HG03457 (cell line): ENCODE measurements around the gene SULT1B1.

Experiments used
- ATAC-seq: cut with Tn5 transposase; IDR thresholded peaks from one replicate; pipeline ENCODE4 v1.9.1; 2021; ENCODE audit warnings: moderate number of reproducible peaks; ENCODE audit not compliant: unreplicated experiment

The SULT1B1 gene

DNA sequence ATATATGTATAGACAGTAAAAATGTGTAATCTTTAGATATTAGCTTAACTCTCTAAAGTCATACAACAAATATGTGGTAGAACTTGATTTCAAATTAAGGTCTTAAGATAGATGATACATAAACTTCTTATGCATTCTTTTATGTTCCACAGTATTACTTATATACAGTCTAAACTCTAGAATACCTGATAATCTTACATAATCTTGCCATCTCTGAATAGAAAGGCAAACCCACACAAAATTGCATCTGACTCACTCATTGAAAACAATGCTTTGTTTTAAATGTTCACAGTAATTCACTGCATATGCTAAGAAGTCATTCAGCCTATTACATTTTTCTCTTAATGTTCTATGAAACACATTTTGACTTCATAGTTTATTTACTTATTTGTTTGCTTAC, 10.1 kb downstream of the SULT1B1 start:
- ATAC-seq, result no peak

DNA sequence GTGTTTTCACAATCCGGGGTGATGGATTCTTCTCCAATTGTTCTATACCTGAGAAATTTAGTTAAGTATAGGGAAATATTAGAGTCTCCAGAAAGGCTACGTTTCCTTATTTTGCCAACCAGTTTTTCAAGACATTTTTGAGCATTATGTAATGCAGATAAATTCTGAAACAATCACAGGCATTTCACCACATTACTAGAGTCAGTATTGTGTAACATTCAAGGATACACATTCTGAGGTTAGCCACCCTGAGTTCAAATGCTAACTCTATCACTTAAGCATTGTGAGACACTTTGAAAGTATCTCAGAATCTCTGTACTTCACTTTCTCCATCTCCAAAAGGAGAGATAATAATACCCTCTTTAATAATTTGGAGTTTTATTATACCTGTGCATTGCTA, 10.6 kb downstream of the SULT1B1 start:
- ATAC-seq, result no peak

DNA sequence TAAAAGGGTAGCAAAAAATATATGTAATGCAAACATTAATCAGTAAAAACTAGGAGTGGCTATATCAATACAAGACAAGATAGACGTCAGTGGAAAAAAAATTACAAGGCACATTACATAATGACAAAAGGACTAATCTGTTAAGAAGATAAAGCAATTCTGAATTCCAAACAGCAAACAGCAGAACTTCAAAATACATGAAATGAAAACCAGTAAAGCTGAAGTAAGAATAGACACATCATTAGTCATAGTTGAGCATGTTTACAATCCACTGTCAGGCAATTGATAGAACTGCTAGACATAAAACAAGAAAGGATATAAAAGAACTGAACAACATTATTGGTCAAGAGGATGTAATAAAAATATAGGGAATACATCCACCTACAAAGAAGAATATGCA, 12.2 kb downstream of the SULT1B1 start:
- ATAC-seq, result no peak

DNA sequence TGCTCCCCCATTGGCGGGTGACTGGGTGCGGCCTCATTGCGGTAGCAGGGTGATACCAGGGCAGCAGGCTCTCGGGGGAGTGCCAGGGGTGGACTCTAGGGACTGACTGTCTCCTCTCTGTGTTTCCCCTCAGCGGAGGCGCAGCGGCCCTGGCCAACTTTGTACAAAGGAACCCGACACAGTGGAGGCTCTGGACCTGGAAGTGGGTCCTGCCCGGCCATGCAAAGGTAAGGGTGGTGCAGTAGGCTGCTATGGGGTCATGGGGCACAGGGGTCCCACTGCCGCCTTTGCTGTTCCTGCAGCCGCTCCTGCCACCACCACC, 16.3 kb downstream of the SULT1B1 start:
- no peak for ATAC-seq

DNA sequence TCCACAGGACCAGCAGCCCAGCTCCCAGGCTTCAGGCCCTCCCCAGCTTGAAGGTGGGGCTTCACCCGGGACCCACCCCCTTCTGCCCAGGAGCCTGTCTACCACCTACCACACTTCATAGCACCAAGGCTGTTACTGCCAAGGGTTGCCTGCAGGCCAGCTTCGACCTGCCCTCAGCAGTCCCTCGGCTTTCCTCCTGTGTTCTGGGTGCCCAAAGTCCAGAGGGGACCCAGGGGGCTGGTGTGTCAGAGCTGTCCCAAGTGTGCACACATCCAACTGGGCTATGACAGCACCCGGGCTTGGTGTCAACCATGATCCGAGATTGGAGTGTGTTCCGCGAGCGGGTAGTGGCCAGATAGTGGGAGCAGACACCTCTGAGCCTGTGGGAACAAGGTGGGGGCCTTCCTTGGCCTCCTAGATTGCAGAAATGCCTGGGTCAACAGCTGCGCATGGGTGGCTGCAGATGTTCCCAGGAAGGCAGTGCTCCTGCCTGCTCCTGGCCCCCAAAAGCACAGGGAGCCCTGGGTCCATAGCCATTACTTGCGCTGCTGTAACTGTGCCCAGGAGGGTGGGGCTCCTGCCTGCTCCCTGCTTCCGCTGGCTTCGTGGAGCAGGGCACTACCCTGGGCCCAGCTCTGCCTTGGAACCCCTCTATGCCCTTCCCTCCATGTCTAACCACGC, 16.8 kb downstream of the SULT1B1 start:
- no peak for ATAC-seq

DNA sequence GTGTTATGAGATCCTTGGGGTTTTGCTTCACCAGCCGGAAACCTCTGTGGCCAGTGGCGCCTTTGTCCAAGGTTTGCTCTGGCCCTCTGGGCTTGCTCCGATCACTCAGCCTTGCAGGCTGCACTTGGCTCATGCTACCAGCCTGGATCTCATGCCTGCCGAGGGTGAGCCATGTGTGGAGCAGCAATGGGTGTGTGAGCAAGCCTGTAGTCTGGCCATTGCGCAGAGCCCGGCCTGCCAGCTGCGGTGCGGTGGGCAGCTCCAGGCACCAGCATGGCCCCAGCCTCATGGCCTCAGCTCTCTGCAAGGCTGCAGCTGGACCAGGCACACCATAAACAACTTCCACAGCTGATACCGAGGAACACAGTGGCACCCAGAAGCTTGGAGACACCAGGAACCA, 17.8 kb downstream of the SULT1B1 start:
- no peak for ATAC-seq

DNA sequence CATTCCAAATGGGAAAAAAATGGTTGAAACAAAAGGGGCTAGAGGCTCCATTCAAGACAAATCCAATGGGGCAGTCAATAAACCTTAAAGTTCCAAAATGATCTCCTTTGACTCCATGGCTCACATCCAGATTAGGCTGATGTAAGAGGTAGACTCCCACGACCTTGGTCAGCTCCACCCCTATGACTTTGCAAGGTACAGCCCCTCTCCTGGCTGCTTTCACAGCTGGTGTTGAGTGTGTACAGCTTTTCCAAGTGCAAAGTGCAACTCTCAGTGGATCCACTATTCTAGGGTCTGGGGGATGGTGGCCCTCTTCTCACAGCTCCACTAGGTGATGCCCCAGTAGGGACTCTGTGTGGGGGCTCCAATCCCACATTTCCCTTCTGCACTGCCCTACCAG, 21.5 kb downstream of the SULT1B1 start:
- no peak for ATAC-seq

DNA sequence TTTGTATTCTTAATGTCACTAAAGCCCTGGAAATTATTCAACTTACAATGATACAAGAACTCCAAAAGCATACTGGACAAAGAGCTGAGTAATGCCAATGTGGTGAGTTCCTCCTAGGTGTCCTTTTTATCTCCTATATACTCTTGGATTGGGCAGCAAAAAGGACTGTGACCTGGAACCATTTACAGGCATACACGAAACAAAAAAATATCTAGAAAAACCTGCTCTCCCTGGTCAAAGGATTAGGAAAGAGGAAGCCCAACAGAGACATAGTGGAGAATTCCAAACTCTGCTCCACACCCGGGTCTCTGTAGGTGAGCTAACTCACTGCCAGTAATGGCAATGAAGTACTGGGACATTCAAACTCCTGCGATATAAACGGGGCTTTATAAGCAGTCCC, 25.3 kb downstream of the SULT1B1 start:
- ATAC-seq, result no peak

DNA sequence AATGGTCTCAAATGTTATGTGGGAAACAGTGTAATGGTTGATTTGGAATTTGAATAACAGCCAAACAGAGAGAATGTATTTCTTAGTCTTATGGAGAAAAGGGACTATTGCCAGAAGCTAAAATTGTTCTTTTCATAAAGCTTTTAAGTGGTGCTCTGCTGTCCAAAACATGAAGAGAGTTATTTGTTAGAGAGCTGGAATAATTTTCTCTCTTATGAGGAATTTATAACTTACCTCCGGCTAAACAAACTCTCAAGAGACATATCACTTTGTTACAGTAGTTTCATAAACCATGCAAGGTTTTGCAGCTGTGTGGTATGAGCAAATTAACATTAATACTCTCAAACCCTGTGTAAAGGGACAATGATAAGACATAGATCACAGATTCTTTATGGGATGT, 28.6 kb downstream of the SULT1B1 start:
- no peak for ATAC-seq

DNA sequence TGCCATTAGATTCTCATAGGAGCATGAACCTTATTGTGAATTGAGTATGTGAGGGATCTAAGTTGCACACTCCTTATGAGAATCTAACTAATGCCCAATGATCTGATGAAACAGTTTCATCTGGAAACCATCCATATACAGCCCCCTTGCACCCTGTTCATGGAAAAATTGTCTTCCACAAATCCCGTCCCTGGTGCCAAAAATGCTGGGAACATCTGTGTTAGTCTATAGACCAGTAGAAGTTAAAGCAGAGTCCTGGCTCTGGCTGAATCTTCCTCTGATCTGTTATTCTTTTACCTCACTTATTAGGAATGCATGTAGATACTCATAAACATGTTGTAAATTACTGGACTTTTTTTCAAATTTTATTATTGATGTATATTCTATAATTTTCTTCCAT, 29.2 kb downstream of the SULT1B1 start:
- no peak for ATAC-seq

DNA sequence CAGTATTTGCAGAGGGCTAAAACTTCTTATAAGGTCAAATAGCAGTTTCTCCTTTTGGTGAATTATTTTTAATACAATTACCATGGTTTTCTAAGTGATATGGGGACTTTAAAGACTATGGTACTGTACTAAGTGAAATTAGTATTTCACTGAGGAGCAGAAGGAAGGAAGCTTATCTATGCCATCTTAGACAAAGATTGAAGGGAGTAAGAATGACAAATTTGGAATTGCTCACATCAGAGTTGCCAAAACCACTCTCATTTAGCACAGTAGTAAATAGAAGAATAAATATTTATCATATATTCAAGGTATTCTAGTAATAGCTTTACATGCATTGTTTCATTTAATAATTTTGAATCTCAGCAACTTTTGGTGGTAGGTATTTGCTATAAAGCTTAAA, 30.4 kb downstream of the SULT1B1 start:
- no peak for ATAC-seq

DNA sequence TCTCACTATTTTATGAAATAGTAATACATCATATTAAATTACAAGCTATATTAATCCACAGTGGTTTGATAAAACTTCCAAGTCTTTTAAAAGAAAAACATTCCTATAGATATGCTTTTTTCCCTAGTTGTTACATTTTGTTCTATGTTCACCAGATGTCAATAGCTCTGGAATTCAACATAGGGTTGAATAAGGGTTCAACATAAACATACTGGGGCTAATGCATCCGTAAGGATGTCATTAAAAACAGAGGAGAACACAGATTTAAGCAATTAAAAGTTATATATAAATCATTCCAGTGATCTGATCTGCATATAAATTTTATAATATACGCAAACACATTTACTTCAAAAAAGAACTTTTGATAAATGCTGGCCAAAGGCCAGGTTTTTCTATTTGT, 32.5 kb downstream of the SULT1B1 start:
- ATAC-seq, result no peak

DNA sequence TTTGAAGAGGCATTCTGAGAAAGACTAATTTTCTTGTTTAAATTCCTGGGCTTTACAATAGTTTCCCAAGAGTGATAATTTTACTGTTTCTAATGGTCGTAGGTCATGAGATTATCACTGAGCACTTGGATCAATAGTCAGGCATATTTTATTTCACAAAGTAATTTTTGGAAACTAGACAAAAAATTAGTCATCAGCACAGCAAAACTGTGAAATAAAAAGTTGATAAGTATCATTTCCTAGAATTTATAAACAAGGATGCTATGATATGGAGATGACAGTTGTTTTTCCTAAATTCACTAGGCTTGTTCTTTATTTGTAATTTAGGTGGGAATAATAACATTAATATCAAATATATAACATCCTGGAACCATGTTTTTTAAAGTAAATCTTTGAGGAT, 33.0 kb downstream of the SULT1B1 start:
- ATAC-seq, result no peak

DNA sequence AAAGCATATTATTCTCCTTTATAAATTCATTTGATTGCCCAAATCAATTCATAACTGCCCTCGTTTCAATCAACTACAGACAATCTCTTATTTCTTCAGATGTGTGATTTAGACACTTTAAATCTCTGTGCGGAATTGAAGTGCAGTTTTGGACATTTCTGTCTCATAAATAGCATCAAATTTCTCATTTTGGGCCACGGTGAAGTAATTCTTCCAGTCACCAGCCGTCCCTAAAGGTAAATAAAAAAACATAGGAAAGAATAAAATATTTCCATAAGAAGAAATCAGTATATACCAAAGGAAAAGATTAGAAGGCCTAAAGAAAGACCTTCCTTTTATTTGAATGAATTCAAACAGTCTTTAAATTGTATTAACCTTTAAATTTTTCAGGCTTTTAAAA, 33.4 kb downstream of the SULT1B1 start:
- ATAC-seq, result no peak

DNA sequence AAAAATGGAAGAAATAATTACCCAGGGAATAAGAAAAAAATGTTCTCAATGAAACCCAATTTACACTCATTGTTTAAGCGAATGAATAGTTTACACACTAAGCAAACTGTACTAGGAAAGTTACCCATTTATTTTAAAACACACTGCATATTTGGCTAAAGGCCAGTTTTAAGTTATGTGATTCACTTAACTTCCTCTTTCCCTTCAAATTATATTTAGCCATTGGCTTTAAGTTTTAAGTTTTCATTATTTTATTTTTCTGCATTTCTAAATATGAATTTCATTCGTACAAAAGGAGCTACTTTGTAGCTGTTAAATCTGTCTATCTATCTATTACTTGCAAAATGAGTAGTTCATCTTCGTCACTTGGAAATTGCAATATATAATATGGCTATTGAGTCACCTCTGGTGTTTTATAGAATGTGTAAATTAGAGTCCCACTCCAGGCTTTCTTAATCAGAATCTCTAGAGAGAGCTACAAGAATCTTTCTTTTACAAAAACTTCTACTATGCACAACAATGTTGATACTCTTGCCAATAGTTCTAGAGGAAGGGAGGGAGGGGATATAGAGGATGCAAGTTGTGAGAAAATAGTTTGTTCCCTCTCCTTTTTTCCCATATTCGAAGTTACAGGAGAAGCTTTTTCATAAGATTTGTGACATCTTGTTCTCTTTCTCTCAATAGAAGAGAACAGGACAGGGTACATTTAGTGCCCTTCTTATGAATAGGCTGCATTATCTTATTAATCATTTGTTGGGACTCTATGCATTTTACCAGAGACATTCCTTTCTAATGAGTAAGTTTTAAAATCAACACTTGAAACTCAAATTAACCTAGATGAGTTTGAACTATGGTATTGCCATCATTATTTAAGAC, 41.8 kb downstream of the SULT1B1 start:
- ATAC-seq, result no peak

DNA sequence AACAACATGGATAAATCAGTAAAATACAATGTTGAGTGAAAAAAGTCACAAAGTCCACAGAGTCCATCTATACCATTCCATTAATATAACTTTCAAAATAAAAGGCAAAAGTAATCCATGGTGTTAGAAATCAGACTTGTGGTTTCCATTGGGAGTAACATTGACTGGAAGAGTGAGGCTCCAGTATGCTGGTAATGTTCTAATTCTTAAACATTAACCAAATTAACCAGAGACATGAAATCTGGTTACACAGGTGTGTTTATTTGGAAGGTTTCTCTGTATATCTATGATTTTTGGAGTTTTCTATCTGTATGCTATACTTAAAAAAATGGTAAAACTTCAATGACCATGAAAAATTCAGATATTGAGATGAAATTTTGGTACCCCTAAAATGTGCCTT, 42.6 kb downstream of the SULT1B1 start:
- ATAC-seq, result no peak

DNA sequence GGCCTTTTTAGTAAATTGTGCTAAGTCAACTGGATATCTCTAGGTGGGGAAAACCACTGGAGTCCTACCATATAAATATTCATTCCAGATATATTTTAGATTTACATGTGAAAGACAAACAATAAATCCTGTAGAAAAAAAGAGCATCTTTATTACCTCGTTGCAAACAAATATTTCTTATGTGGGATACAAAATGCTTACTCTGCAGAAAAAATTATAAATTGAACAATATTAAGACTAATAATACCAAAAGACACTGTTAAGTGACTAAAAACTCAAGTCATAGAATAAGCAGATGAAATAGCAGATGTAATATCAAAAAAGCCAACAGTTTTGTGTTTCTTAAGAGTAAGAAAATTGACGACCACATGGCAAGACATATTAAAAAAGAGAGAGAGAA, 43.8 kb downstream of the SULT1B1 start:
- no peak for ATAC-seq

DNA sequence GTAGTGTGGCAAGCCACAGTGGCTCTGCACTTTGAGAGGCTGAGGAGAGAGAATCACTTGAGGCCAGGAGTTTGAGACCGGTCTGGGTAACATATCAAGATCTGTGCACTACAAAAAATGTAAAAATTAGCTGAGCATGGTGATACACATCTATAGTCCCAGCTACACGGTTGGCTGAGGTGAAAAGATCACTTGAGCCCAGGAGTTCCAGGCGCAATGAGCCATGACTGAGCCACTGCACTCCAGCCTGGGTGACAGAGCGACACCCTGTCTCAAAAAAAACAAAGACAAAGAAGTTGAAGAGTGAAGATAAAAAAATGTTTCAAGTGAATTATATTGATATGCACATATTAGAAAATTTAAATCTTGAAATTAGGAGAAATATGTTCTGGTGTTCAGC, 46.3 kb downstream of the SULT1B1 start:
- ATAC-seq, result no peak

DNA sequence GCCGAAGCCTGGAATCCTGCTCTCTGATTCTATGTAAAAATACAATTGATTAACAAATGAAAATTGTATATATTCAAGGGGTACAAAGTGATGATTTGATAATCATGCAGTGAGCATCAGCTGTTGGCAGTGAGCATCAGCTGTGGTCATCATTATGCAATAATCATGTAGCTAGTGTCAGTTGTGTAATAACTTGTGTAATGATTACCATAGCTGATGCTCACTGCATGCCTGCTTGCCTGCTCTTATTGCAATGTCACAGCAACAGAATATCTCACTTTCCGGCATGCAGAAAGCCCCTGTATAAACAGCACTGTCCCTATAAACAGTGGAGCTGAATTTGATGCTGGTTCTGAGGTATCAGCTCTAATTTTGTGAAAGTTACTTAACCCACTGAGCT, 46.8 kb downstream of the SULT1B1 start:
- ATAC-seq, result no peak

DNA sequence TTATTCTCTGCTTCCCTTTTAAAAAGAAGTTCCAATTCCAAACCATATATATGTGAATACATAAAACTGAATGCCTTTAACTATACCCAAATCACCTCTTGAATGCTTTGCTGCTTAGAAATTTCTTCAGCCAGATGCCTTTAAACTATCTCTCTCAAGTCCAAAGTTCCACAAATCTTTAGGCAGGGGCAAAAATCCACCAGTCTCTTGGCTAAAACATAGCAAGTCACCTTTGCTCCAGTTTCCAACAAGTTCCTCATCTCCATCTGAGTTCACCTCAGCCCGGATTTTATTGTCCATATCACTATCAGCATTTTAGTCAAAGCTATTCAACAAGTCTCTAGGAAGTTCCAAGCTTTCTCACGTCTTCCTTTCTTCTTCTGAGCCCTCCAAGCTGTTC, 49.8 kb downstream of the SULT1B1 start:
- no peak for ATAC-seq

DNA sequence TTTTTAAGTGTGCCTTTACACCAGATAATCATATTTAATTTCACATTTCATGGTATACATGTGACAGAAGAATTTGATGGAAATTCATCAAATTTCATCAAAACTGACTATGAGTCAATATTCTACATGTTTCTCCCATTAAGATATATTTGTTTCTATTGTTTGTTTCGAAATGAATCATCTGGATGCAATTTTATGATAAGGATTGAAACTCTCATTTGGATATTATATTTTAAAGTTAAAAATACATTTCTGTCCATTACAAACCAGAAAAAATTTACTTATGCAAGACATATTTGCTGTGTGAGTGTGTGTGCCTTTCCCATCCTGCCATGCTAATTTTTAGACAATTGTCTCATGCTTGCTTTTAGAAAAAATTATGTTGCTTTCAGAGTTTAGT, 52.2 kb downstream of the SULT1B1 start:
- ATAC-seq, result no peak

DNA sequence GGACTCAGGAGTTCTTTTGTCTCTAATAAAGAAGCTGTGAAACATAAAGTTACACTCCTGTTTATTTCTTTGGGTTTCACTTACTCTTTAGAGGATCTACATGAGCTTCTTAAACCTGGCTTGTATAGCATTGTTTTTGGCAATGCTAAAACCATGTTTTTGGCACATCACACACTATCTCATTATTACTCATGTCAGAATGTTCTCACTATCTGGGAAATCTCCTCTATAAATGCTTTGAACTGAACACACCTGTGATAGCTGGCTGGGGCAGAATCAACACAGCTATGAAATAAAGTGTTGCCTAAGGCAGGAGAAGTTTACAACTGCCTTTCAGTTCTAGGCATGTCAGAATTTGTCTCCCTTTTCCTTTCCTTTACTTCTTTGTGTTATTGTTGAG, 52.6 kb downstream of the SULT1B1 start:
- ATAC-seq, result no peak

DNA sequence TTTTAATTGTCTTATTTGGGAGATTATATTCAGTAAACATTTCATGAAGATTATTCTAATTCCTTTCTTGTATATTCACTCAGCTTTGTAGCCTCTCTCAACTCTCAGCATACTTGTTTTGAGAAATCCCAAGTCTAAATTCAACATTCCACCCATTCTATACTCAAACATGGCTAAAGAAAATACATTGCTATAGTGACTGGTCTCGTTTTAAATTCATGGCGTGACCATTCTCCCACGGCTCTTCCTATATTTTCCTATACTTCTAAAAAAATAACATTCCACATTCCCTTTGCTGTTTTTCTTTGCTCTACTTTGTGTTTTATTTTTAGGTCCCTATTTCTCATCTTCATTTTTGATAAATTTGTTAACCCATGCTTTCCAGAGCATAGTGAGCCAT, 58.2 kb downstream of the SULT1B1 start:
- ATAC-seq, result no peak
